Stimulated activated effector memory CD8-positive, alpha-beta T cell treated with anti-CD3 and anti-CD28 coated beads, Interleukin-12 subunit alpha, Interleukin-12 subunit beta, amount 100 ng/mL, for 72 hours (primary cell): ENCODE measurements around the gene NFKB1.
"Not testable (repeated sequence)": the region's sequence is repeated elsewhere in the genome, so short reads cannot be mapped to it uniquely, and the experiment has no call there.

Experiments
- ATAC-seq: fragments of 150-1000 bp; cut with Tn5 transposase; 2 replicates; pipeline ENCODE4 v1.10.0; 2021
- DNase-seq, 2 donors: peaks; one replicate each; pipeline ENCODE4 v3.0.0; 2021 to 2022; ENCODE audit warnings: low spot score in 2 of 2
- H3K27ac Mint-ChIP-seq: one replicate; pipeline ENCODE4 v1.8.0; 2022; ENCODE audit warnings: mild to moderate bottlenecking, mixed read lengths
- H3K36me3 Mint-ChIP-seq: one replicate; pipeline ENCODE4 v1.8.0; 2022; ENCODE audit warnings: mild to moderate bottlenecking, mixed read lengths
- H3K4me1 Mint-ChIP-seq: one replicate; pipeline ENCODE4 v1.8.0; 2022; ENCODE audit warnings: mixed read lengths
- H3K4me3 Mint-ChIP-seq: one replicate; pipeline ENCODE4 v1.8.0; 2022; ENCODE audit warnings: mild to moderate bottlenecking, mixed read lengths
- H3K9me3 Mint-ChIP-seq: one replicate; pipeline ENCODE4 v1.8.0; 2022; ENCODE audit warnings: mixed read lengths

Gene NFKB1

GRCh38 chr4:102483990-102484692, 17.0 kb upstream of the NFKB1 start:
- peaks cover 12% of the 10 kb centered on the region for H3K9me3 Mint-ChIP-seq
- H3K4me3 Mint-ChIP-seq, H3K36me3 Mint-ChIP-seq, H3K27ac Mint-ChIP-seq, ATAC-seq, DNase-seq: not testable (repeated sequence)
- peaks cover 11% of the 10 kb centered on the region for H3K4me1 Mint-ChIP-seq

GRCh38 chr4:102492531-102493241, 8.5 kb upstream of the NFKB1 start:
- no peaks in the 10 kb centered on the region for H3K9me3 Mint-ChIP-seq
- H3K27ac Mint-ChIP-seq: no peak overlapping the region
- DNase-seq (no peak), ATAC-seq (no peak)
- H3K4me1 Mint-ChIP-seq: no peaks in the 10 kb centered on the region
- no peak overlapping the region for H3K4me3 Mint-ChIP-seq
- no peaks in the 10 kb centered on the region for H3K36me3 Mint-ChIP-seq

GRCh38 chr4:102493257-102493656, 7.9 kb upstream of the NFKB1 start:
- Mint-ChIP-seq H3K4me3 (no peak overlapping the region), H3K9me3 (no peaks in the 10 kb centered on the region), H3K36me3 (no peaks in the 10 kb centered on the region), H3K27ac (peak overlapping the region; percentile 3), H3K4me1 (no peaks in the 10 kb centered on the region)
- DNase-seq (no peak), ATAC-seq (peak; percentile 49)

GRCh38 chr4:102493794-102494193, 7.4 kb upstream of the NFKB1 start:
- peak overlapping the region; percentile 3 for H3K27ac Mint-ChIP-seq
- H3K36me3 Mint-ChIP-seq: no peaks in the 10 kb centered on the region
- DNase-seq (no peak), ATAC-seq (no peak)
- no peaks in the 10 kb centered on the region for H3K4me1 Mint-ChIP-seq
- no peak overlapping the region for H3K4me3 Mint-ChIP-seq
- H3K9me3 Mint-ChIP-seq: no peaks in the 10 kb centered on the region

- Mint-ChIP-seq H3K4me3 (no peak overlapping the region), H3K4me1 (no peaks in the 10 kb centered on the region), H3K27ac (no peak overlapping the region), H3K9me3 (no peaks in the 10 kb centered on the region), H3K36me3 (no peaks in the 10 kb centered on the region)
- ATAC-seq (no peak), DNase-seq (no peak)
Observed at GRCh38 chr4:102494603-102495002, 6.6 kb upstream of the NFKB1 start.

- ATAC-seq (no peak), DNase-seq (no peak)
- peaks cover 11% of the 10 kb centered on the region for H3K4me1 Mint-ChIP-seq
- no peak overlapping the region for H3K4me3 Mint-ChIP-seq
- H3K9me3 Mint-ChIP-seq: no peaks in the 10 kb centered on the region
- no peak overlapping the region for H3K27ac Mint-ChIP-seq
- peaks cover 13% of the 10 kb centered on the region for H3K36me3 Mint-ChIP-seq
Observed at GRCh38 chr4:102497986-102498385, 3.2 kb upstream of the NFKB1 start.

GRCh38 chr4:102500352-102500695, 835 bp upstream of the NFKB1 start:
- ATAC-seq (peak; percentile 60), DNase-seq (no peak)
- Mint-ChIP-seq H3K27ac (peak overlapping the region; percentile 95), H3K4me1 (peaks cover 31% of the 10 kb centered on the region), H3K36me3 (peaks cover 35% of the 10 kb centered on the region), H3K4me3 (peak overlapping the region; percentile 95), H3K9me3 (no peaks in the 10 kb centered on the region)

- no peak for DNase-seq
- no peaks in the 10 kb centered on the region for H3K9me3 Mint-ChIP-seq
- H3K4me1 Mint-ChIP-seq: peaks cover 31% of the 10 kb centered on the region
- peak overlapping the region; percentile 95 for H3K4me3 Mint-ChIP-seq
- peak overlapping the region; percentile 95 for H3K27ac Mint-ChIP-seq
- peak; percentile 38 for ATAC-seq
- peaks cover 38% of the 10 kb centered on the region for H3K36me3 Mint-ChIP-seq
Observed at GRCh38 chr4:102501447-102501696, 213 bp downstream of the NFKB1 start.

- peaks cover 31% of the 10 kb centered on the region for H3K4me1 Mint-ChIP-seq
Observed at GRCh38 chr4:102502543-102502818, 1.3 kb downstream of the NFKB1 start.

GRCh38 chr4:102503301-102503746, 2.2 kb downstream of the NFKB1 start:
- H3K27ac Mint-ChIP-seq: peak overlapping the region; percentile 95
- peaks cover 45% of the 10 kb centered on the region for H3K36me3 Mint-ChIP-seq
- DNase-seq (no peak), ATAC-seq (no peak)
- peak overlapping the region; percentile 95 for H3K4me3 Mint-ChIP-seq
- no peaks in the 10 kb centered on the region for H3K9me3 Mint-ChIP-seq
- peaks cover 36% of the 10 kb centered on the region for H3K4me1 Mint-ChIP-seq

More at GRCh38 chr4:102502543-102502818, 1.3 kb downstream of the NFKB1 start:
- Mint-ChIP-seq H3K4me3 (peak overlapping the region; percentile 95), H3K9me3 (no peaks in the 10 kb centered on the region), H3K27ac (peak overlapping the region; percentile 95), H3K36me3 (peaks cover 38% of the 10 kb centered on the region)
- ATAC-seq (no peak), DNase-seq (no peak)

- Mint-ChIP-seq H3K4me3 (peak overlapping the region; percentile 95), H3K27ac (peak overlapping the region; percentile 95), H3K36me3 (peaks cover 53% of the 10 kb centered on the region), H3K4me1 (peaks cover 44% of the 10 kb centered on the region), H3K9me3 (no peaks in the 10 kb centered on the region)
- ATAC-seq: no peak
- no peak for DNase-seq
Observed at GRCh38 chr4:102503831-102504786, 3.0 kb downstream of the NFKB1 start.

GRCh38 chr4:102504941-102505340, 3.8 kb downstream of the NFKB1 start:
- Mint-ChIP-seq H3K4me3 (peak overlapping the region; percentile 95), H3K9me3 (no peaks in the 10 kb centered on the region), H3K36me3 (peaks cover 60% of the 10 kb centered on the region), H3K4me1 (peaks cover 52% of the 10 kb centered on the region), H3K27ac (peak overlapping the region; percentile 95)
- no peak for ATAC-seq
- DNase-seq: no peak

- Mint-ChIP-seq H3K36me3 (peaks cover 68% of the 10 kb centered on the region), H3K27ac (no peak overlapping the region)
Observed at GRCh38 chr4:102505708-102506107, 4.5 kb downstream of the NFKB1 start.

GRCh38 chr4:102506523-102506922, 5.4 kb downstream of the NFKB1 start:
- Mint-ChIP-seq H3K36me3 (peaks cover 76% of the 10 kb centered on the region), H3K27ac (no peak overlapping the region), H3K4me1 (peaks cover 60% of the 10 kb centered on the region), H3K4me3 (no peak overlapping the region), H3K9me3 (no peaks in the 10 kb centered on the region)
- ATAC-seq (no peak), DNase-seq (no peak)

More at GRCh38 chr4:102505708-102506107, 4.5 kb downstream of the NFKB1 start:
- H3K4me1 Mint-ChIP-seq: peaks cover 55% of the 10 kb centered on the region
- ATAC-seq (no peak), DNase-seq (no peak)
- no peak overlapping the region for H3K4me3 Mint-ChIP-seq
- no peaks in the 10 kb centered on the region for H3K9me3 Mint-ChIP-seq

GRCh38 chr4:102511830-102512605, 10.9 kb downstream of the NFKB1 start:
- H3K9me3 Mint-ChIP-seq: peaks cover 12% of the 10 kb centered on the region
- peaks cover 51% of the 10 kb centered on the region for H3K4me1 Mint-ChIP-seq
- H3K4me3 Mint-ChIP-seq: no peak overlapping the region
- DNase-seq (no peak), ATAC-seq (no peak)
- H3K36me3 Mint-ChIP-seq: peaks cover 91% of the 10 kb centered on the region
- no peak overlapping the region for H3K27ac Mint-ChIP-seq
